ENCODE data around the gene TMEM86A. TPM values are rescaled to one million over a fixed set of nuclear protein-coding genes. Genes with fewer than 3 reads are reported as not detected.
A peak's percentile ranks its signal among the peaks of the same experiment; 100 is the strongest.

The TMEM86A gene
- total and polyA plus RNA-seq, 2 of the 4 experiments (the other 2 are of a cell fraction) = 0.31 to 0.36 TPM

GRCh38 chr11:18754308-18754707, 55.7 kb downstream of the TMEM86A start:
- H2AK5ac ChIP-seq (ENCODE audit: low read depth, low read length) = no peak overlapping the region
- no peak for TF ChIP-seq RCOR1 (IDR thresholded peaks at IDR 0.05; ENCODE audit: insufficient replicate concordance, low read length)
- no peak for TF ChIP-seq MAFK (IDR thresholded peaks at IDR 0.05; ENCODE audit: low read depth, low read length)
- no peak for TF ChIP-seq USF2 (IDR thresholded peaks at IDR 0.05; ENCODE audit: low read depth, low read length)
- TF ChIP-seq SMC3 (IDR thresholded peaks at IDR 0.05; ENCODE audit: low read depth, low read length) = no peak
- no peak for TF ChIP-seq MAZ (IDR thresholded peaks at IDR 0.05; ENCODE audit: borderline replicate concordance, low read depth, low read length)
- TF ChIP-seq ELK1 (IDR thresholded peaks at IDR 0.05; ENCODE audit: borderline replicate concordance, low read depth, low read length) = no peak
- no peak for TF ChIP-seq POLR2A (IDR thresholded peaks at IDR 0.05; ENCODE audit: low read depth, low read length)
- no peak for TF ChIP-seq RFX5 (IDR thresholded peaks at IDR 0.05; ENCODE audit: low read depth, low read length)
- no peak for TF ChIP-seq FOS (IDR thresholded peaks at IDR 0.05; ENCODE audit: low read depth, low read length)
- no peak for TF ChIP-seq MXI1 (IDR thresholded peaks at IDR 0.05; ENCODE audit: borderline replicate concordance, low read depth, low read length)
- TF ChIP-seq NFE2L2 (IDR thresholded peaks at IDR 0.05; ENCODE audit: low read depth, low read length) = no peak
- TF ChIP-seq BHLHE40 (IDR thresholded peaks at IDR 0.05; ENCODE audit: low read depth, low read length) = no peak
- TF ChIP-seq RAD21 (IDR thresholded peaks at IDR 0.05; ENCODE audit: low read length) = no peak
- no peak for TF ChIP-seq CTCF (conservative IDR thresholded peaks at IDR 0.05; ENCODE audit: low read depth, low read length)
- H3K4ac ChIP-seq (ENCODE audit: low read depth, low read length) = no peak overlapping the region
- no peak overlapping the region for H4K5ac ChIP-seq (ENCODE audit: low read depth, low read length)
- H4K8ac ChIP-seq (ENCODE audit: low read depth in 2 of 2, low read length in 2 of 2) = no peak overlapping the region
- H3K18ac ChIP-seq (ENCODE audit: low read depth, low read length) = no peak overlapping the region
- peaks cover 6% of the 10 kb centered on the region; the same call in 1 of the 2 replicates for H3K9me1 ChIP-seq (ENCODE audit: insufficient read depth, low read length)
- no TSS peak for BruUV-seq (replicated peaks)
- in situ Hi-C loops (cut with MboI; ENCODE audit: low sequenced_read_pairs) = no loop called here
- no peak overlapping the region for H2BK120ac ChIP-seq (ENCODE audit: low read depth, low read length)
- H2BK5ac ChIP-seq (ENCODE audit: low read depth, low read length, poor library complexity, severe bottlenecking) = no peak overlapping the region
- H3K4me3 ChIP-seq (ENCODE audit: insufficient read depth, low read depth, low read length) = no peak overlapping the region
- no CpG with 5 or more reads among the region's 5 CpGs for WGBS, 2 experiments (ENCODE audit: extremely low coverage in 2 of 2, insufficient read length in 1 of 2)
- ChIA-PET CTCF (no interaction called here), POLR2A (ENCODE audit: unreplicated experiment) (no interaction called here)
- H2BK20ac ChIP-seq (ENCODE audit: low read depth, low read length) = no peak overlapping the region
- H3K4me2 ChIP-seq (ENCODE audit: low read depth, low read length) = no peak overlapping the region
- no peak overlapping the region for H3K23ac ChIP-seq (ENCODE audit: low read depth, low read length)
- no peaks in the 10 kb centered on the region for H3K79me1 ChIP-seq (ENCODE audit: low read depth in 1 of 2, low read length in 2 of 2)
- H4K20me1 ChIP-seq (ENCODE audit: insufficient read depth, low read length) = no peaks in the 10 kb centered on the region
- no peak overlapping the region for H2AFZ ChIP-seq (replicated peaks; ENCODE audit: low read length, poor library complexity)
- H3K56ac ChIP-seq (ENCODE audit: extremely low read depth, insufficient read depth, low read length) = no peak overlapping the region
- H2AK9ac ChIP-seq (replicated peaks; ENCODE audit: low read depth, low read length, poor library complexity) = no peak overlapping the region
- ATAC-seq (ENCODE audit: low read depth) = no peak
- H4K91ac ChIP-seq (ENCODE audit: insufficient read depth, low read depth, low read length) = no peak overlapping the region
- H3K4me1 ChIP-seq (ENCODE audit: control insufficient read depth, insufficient read depth, low read length) = peaks cover 5% of the 10 kb centered on the region
- dilution Hi-C loops (cut with HindIII; ENCODE audit: low sequenced_read_pairs, unreplicated experiment) = no loop called here
- peak; percentile 52 for DNase-seq
- H3K14ac ChIP-seq (replicated peaks; ENCODE audit: low read depth, low read length) = no peak overlapping the region
- no peaks in the 10 kb centered on the region for H3K36me3 ChIP-seq (ENCODE audit: control insufficient read depth, insufficient read depth, low read length)
- intact Hi-C loops (cut with micrococcal nuclease) = no loop called here
- H3K27me3 ChIP-seq (ENCODE audit: control insufficient read depth, insufficient read depth, low read length) = peaks cover 5% of the 10 kb centered on the region; the same call in 1 of the 2 replicates
- no peak overlapping the region for H3K27ac ChIP-seq (ENCODE audit: insufficient read depth, low read length)
- no peaks in the 10 kb centered on the region for H3K9me3 ChIP-seq (ENCODE audit: control insufficient read depth, insufficient read depth, low read length)
- no peak overlapping the region for H2BK15ac ChIP-seq (ENCODE audit: low read depth, low read length)
- H3K9ac ChIP-seq (ENCODE audit: low read depth, low read length) = no peak overlapping the region

All from IMR-90 (cell line).